ENCODE data around the gene ZIC1. TPM values are rescaled to one million over a fixed set of nuclear protein-coding genes. Genes with fewer than 3 reads are reported as not detected.
A peak's percentile ranks its signal among the peaks of the same experiment; 100 is the strongest.

ZIC1 gene
- total and polyA plus RNA-seq, 2 experiments from 2014 or later, result 0.21 to 0.95 TPM

DNA sequence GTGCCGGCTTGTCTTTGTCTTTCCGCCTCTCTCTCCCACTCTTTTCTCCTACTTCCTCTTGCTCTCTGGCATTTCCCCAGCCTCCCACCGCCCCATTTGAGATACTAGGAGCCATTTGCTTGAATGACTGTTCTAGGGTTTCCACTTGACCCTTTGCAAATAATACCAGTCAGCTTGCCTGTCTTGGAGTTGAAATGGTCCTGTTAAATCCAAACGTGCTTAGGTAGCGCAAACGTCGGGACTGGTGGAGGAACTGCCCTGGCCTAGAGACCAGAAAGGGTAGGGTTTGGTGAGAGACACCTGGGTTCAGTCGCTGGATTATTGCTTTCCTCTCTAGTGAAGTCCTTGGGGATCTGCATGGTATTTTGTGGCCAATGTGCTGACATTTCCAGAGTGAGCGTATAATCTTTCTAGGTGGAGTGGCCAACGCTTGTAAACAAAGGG, 10.6 kb downstream of the ZIC1 start:
- peak; percentile 94 for TF ChIP-seq EZH2 (IDR thresholded peaks at IDR 0.05; ENCODE audit: low read depth, unreplicated experiment)
- no peak for TF ChIP-seq REST (IDR thresholded peaks at IDR 0.05; ENCODE audit: unreplicated experiment)
- no peak for TF ChIP-seq JUNB (IDR thresholded peaks at IDR 0.05; ENCODE audit: unreplicated experiment)
- Histone ChIP-seq H3K4me2 (peak overlapping the region; percentile 80), H3K27ac (ENCODE audit: low read depth) (no peak overlapping the region), H4K20me1 (replicated peaks; ENCODE audit: insufficient read depth) (no peaks in the 10 kb centered on the region; the same call in none of the 2 replicates), H3F3A (replicated peaks; ENCODE audit: low read depth) (peaks cover 33% of the 10 kb centered on the region), H3K9me2 (ENCODE audit: insufficient read depth) (no peaks in the 10 kb centered on the region), H3K27me3 (ENCODE audit: insufficient read depth) (peaks cover 100% of the 10 kb centered on the region), H3K36me3 (ENCODE audit: insufficient read depth) (no peaks in the 10 kb centered on the region), H2AFZ (peak overlapping the region; percentile 34; the same call in 1 of the 2 replicates), H3K79me2 (replicated peaks; ENCODE audit: insufficient read depth) (no peaks in the 10 kb centered on the region), H3K4me1 (ENCODE audit: insufficient read depth) (peaks cover 77% of the 10 kb centered on the region), H3K4me3 (peak overlapping the region; percentile 54)
- no peaks in the 10 kb centered on the region for H3K36me3 Mint-ChIP-seq (ENCODE audit: low read depth)
- peaks cover 99% of the 10 kb centered on the region for H3K27me3 Mint-ChIP-seq (ENCODE audit: insufficient read depth, low read depth, poor library complexity)
- DNase-seq (ENCODE audit: low spot score) (no peak), ATAC-seq (no peak)
- H3K27ac Mint-ChIP-seq, result no peak overlapping the region
- H3K9me3 Mint-ChIP-seq, result peaks cover 3% of the 10 kb centered on the region; the same call in 2 of the 3 replicates
- H3K4me3 Mint-ChIP-seq, result peak overlapping the region; percentile 70
- H3K4me1 Mint-ChIP-seq, result peaks cover 60% of the 10 kb centered on the region

DNA sequence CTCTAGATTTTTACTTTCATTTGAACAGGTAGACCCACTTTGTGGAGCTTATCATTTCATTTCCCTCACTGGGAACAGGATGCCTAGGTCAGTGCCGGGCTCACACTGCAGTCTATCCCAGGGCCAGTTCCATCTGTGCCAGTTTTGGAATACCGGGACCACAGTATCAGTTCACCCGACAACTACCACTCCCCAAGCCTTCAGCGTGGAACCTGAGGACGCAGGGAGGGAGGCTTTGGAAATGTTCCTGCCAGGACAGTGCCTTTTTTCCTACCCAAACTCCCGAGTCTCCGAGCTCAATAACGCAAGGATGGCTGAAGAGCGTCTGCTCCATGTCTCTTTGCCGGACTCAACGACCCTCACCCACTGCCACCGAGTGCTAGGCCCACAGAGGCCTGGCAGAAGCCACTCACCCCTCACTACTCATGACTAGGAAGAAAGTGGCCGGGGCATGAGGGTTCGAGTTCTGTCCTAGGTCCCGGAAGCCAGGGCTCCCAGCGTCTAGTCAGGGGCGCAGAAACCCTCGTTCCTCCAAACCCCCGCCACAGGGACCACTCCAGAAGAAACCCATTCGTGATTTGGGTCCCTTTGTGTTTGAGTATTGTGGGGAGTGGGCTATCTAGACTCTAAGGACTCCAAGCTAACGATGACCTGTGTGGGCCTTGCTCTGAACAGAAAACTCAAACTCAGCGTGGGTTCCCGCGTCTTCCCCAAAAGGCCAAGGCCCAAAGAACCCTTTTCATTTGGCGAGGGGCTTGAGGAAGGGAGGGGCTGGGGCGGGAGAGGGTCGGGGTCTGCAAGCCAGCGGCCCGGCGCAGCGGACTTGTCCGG, 11.4 kb downstream of the ZIC1 start:
- Histone ChIP-seq H3K9me2 (ENCODE audit: insufficient read depth) (no peaks in the 10 kb centered on the region), H3K4me2 (peak overlapping the region; percentile 85), H4K20me1 (replicated peaks; ENCODE audit: insufficient read depth) (no peaks in the 10 kb centered on the region; the same call in none of the 2 replicates), H3K36me3 (ENCODE audit: insufficient read depth) (no peaks in the 10 kb centered on the region), H3K4me1 (ENCODE audit: insufficient read depth) (peaks cover 77% of the 10 kb centered on the region), H3K4me3 (peak overlapping the region; percentile 54), H2AFZ (peak overlapping the region; percentile 39), H3K79me2 (replicated peaks; ENCODE audit: insufficient read depth) (no peaks in the 10 kb centered on the region), H3K27ac (ENCODE audit: low read depth) (no peak overlapping the region), H3K27me3 (ENCODE audit: insufficient read depth) (peaks cover 100% of the 10 kb centered on the region), H3F3A (replicated peaks; ENCODE audit: low read depth) (peaks cover 33% of the 10 kb centered on the region)
- Mint-ChIP-seq H3K36me3 (ENCODE audit: low read depth) (no peaks in the 10 kb centered on the region), H3K4me1 (peaks cover 55% of the 10 kb centered on the region), H3K9me3 (peaks cover 3% of the 10 kb centered on the region; the same call in 1 of the 3 replicates), H3K27me3 (ENCODE audit: insufficient read depth, low read depth, poor library complexity) (peaks cover 99% of the 10 kb centered on the region), H3K4me3 (peak overlapping the region; percentile 70), H3K27ac (no peak overlapping the region)
- ATAC-seq (no peak), DNase-seq (ENCODE audit: low spot score) (no peak)
- peak; percentile 72 for TF ChIP-seq EZH2 (IDR thresholded peaks at IDR 0.05; ENCODE audit: low read depth, unreplicated experiment)
- peak; percentile 21 for TF ChIP-seq EZH2phosphoT487 (IDR thresholded peaks at IDR 0.05; ENCODE audit: unreplicated experiment)
- TF ChIP-seq STAT1 (IDR thresholded peaks at IDR 0.05; ENCODE audit: unreplicated experiment), result no peak
- no peak for TF ChIP-seq ZNF331 (CRISPR knock-in tag; IDR thresholded peaks at IDR 0.05; ENCODE audit: low read depth)
- TF ChIP-seq REST (IDR thresholded peaks at IDR 0.05; ENCODE audit: unreplicated experiment), result no peak
